KOPT-K1 (cell line): ENCODE measurements around the gene TMEM52B.

Experiments used
- H3K27ac ChIP-seq: fragments of 200-600 bp; sonication (generic); 2 replicates; pipeline ENCODE4 v1.5.1; 2016; ENCODE audit warnings: antibody characterized with exemption, mild to moderate bottlenecking, low read depth, low read length; ENCODE audit not compliant: poor library complexity, severe bottlenecking
- H3K36me3 ChIP-seq: fragments of 200-600 bp; sonication (generic); 2 replicates; pipeline ENCODE4 v1.5.1; 2017; ENCODE audit warnings: antibody characterized with exemption, mild to moderate bottlenecking, low read length, moderate library complexity; ENCODE audit not compliant: insufficient read depth
- H3K9me3 ChIP-seq: fragments of 200-600 bp; sonication (generic); 2 replicates; pipeline ENCODE4 v1.5.1; 2017; ENCODE audit warnings: antibody characterized with exemption, low read length, mild to moderate bottlenecking; ENCODE audit not compliant: insufficient read depth, poor library complexity, severe bottlenecking

Gene TMEM52B

GRCh38 chr12:10178821-10179220 lies at the start of gene TMEM52B:
Gene TMEM52B, plus strand, starts transcription at chr12:10179032. Its CDS starts 543 bp downstream, at chr12:10179575.
- Histone ChIP-seq H3K9me3 (no peaks in the 10 kb centered on the region), H3K36me3 (no peaks in the 10 kb centered on the region), H3K27ac (no peak within 1 kb of the TSS)

- H3K27ac ChIP-seq = no peak within 1 kb of the TSS
- H3K36me3 ChIP-seq = no peaks in the 10 kb centered on the region
- H3K9me3 ChIP-seq = no peaks in the 10 kb centered on the region
These were observed 48.8 kb upstream of the TMEM52B start, which contains the start of gene CLEC7A for GRCh38 chr12:10130042-10130441. Gene CLEC7A, minus strand, starts transcription at chr12:10130199. Its CDS starts 117 bp downstream, at chr12:10130082.

- H3K27ac ChIP-seq = no peak overlapping the region
- no peaks in the 10 kb centered on the region for H3K36me3 ChIP-seq
- H3K9me3 ChIP-seq = no peaks in the 10 kb centered on the region
These were observed 47.6 kb upstream of the TMEM52B start for GRCh38 chr12:10131111-10131690.

- no peak overlapping the region for H3K27ac ChIP-seq
- H3K36me3 ChIP-seq = no peaks in the 10 kb centered on the region
- no peaks in the 10 kb centered on the region for H3K9me3 ChIP-seq
These were observed 45.9 kb upstream of the TMEM52B start for GRCh38 chr12:10132850-10133370.

- Histone ChIP-seq H3K9me3 (no peaks in the 10 kb centered on the region), H3K27ac (no peak overlapping the region), H3K36me3 (no peaks in the 10 kb centered on the region)
These were observed 43.7 kb upstream of the TMEM52B start for GRCh38 chr12:10135126-10135525.

- H3K27ac ChIP-seq = no peak overlapping the region
- H3K9me3 ChIP-seq = no peaks in the 10 kb centered on the region
- H3K36me3 ChIP-seq = no peaks in the 10 kb centered on the region
These were observed 42.1 kb upstream of the TMEM52B start for GRCh38 chr12:10136637-10137205.

- Histone ChIP-seq H3K36me3 (no peaks in the 10 kb centered on the region), H3K9me3 (no peaks in the 10 kb centered on the region), H3K27ac (no peak overlapping the region)
These were observed 38.8 kb upstream of the TMEM52B start for GRCh38 chr12:10140001-10140400.

- no peaks in the 10 kb centered on the region for H3K9me3 ChIP-seq
- H3K36me3 ChIP-seq = no peaks in the 10 kb centered on the region
- no peak overlapping the region for H3K27ac ChIP-seq
These were observed 35.7 kb upstream of the TMEM52B start for GRCh38 chr12:10142976-10143589.

- no peak overlapping the region for H3K27ac ChIP-seq
- H3K36me3 ChIP-seq = no peaks in the 10 kb centered on the region
- no peaks in the 10 kb centered on the region for H3K9me3 ChIP-seq
These were observed 31.0 kb upstream of the TMEM52B start for GRCh38 chr12:10147714-10148403.

- H3K36me3 ChIP-seq = no peaks in the 10 kb centered on the region
- H3K9me3 ChIP-seq = no peaks in the 10 kb centered on the region
- H3K27ac ChIP-seq = no peak overlapping the region
These were observed 27.2 kb upstream of the TMEM52B start for GRCh38 chr12:10151621-10152020.

- Histone ChIP-seq H3K9me3 (no peaks in the 10 kb centered on the region), H3K27ac (no peak overlapping the region), H3K36me3 (no peaks in the 10 kb centered on the region)
These were observed 25.3 kb upstream of the TMEM52B start for GRCh38 chr12:10153271-10154144.

GRCh38 chr12:10154145-10154496 lies 24.7 kb upstream of the TMEM52B start:
- Histone ChIP-seq H3K36me3 (no peaks in the 10 kb centered on the region), H3K27ac (no peak overlapping the region), H3K9me3 (no peaks in the 10 kb centered on the region)

GRCh38 chr12:10155966-10156365 lies 22.9 kb upstream of the TMEM52B start:
- no peaks in the 10 kb centered on the region for H3K9me3 ChIP-seq
- no peaks in the 10 kb centered on the region for H3K36me3 ChIP-seq
- H3K27ac ChIP-seq = no peak overlapping the region

- H3K27ac ChIP-seq = no peak overlapping the region
- H3K36me3 ChIP-seq = no peaks in the 10 kb centered on the region
- H3K9me3 ChIP-seq = no peaks in the 10 kb centered on the region
These were observed 20.4 kb upstream of the TMEM52B start for GRCh38 chr12:10158406-10158805.
